GM12864 (cell line): ENCODE results near the gene CDH12.

ENCODE experiments used
- DNase-seq: peaks from one replicate; pipeline ENCODE4 v3.0.0-alpha.2; 2011; ENCODE audit warnings: low read depth
- H3K4me3 ChIP-seq: 2 replicates; pipeline ENCODE4 v1.5.1; 2011; ENCODE audit warnings: mild to moderate bottlenecking, low read depth, low read length, control low read depth
- CTCF ChIP-seq: IDR thresholded peaks from 2 replicates; pipeline ENCODE4 v1.5.1; 2011; ENCODE audit warnings: low read depth, mild to moderate bottlenecking, moderate library complexity, low read length, control low read depth, inconsistent platforms; ENCODE audit errors: missing control alignments

Gene CDH12

DNA sequence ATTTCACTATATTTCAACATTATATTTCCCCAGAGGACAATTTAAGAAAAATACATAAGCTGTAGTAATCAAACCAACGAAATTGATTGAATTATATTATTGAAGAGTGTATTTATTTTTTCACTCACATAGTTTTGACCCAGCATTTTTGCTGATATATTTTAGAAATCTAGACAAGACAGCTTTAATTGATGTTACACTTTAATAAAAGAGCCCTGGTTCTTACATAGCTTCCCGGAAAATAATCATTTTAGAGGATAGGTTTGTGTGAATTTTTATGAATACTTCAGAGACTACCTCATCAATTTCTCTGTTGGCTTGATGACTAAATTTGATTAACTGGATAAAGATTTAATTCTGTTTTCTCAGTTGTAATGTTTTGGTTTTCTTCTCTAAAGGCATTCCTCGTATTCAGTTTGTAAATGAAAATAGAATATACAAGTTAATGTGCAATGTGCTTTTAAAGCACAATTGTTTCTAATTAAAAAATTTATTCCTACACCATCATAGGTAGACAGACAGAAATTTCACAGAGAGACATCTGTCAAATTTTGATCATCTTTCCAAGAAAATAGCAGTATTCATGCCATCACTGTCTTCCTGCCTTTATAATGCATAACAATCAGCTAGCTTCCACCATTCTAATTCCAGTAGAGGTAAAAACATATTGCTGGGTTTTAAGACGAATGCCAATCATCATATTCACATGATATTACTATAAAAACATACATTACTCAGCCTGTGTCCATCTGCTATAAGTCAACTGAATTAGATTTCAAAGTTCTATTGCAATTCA is 441.4 kb downstream of the CDH12 start:
- no peak for TF ChIP-seq CTCF
- no peak for DNase-seq

DNA sequence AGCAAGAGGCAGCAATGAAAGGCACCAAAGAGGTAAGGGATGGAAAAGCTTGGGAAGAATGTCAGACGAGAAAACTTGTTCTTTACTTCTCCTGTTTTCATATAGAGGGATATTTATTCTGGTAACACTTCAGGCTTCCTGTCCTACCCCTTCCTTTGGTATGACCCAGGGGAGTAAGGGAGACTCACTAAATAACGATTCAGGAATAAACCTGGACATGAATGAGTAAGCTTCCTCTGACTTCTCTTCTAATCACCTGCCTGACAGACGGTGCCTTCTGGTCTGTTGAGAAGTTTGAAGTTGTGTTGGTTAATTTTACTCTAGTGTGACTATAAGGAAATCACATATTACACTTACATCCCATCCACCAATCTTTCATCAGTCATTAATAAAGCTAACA is 461.2 kb downstream of the CDH12 start:
- no peak overlapping the region for H3K4me3 ChIP-seq
- no peak for DNase-seq
- no peak for TF ChIP-seq CTCF

More for the DNA sequence above, 441.4 kb downstream of the CDH12 start:
- no peak overlapping the region for H3K4me3 ChIP-seq

GRCh38 chr5:22390888-22391287 is 462.3 kb downstream of the CDH12 start:
- DNase-seq, result no peak
- H3K4me3 ChIP-seq, result no peak overlapping the region
- no peak for TF ChIP-seq CTCF

GRCh38 chr5:22372826-22373660 is 480.1 kb downstream of the CDH12 start:
- no peak for DNase-seq
- no peak overlapping the region for H3K4me3 ChIP-seq
- TF ChIP-seq CTCF, result no peak

DNA sequence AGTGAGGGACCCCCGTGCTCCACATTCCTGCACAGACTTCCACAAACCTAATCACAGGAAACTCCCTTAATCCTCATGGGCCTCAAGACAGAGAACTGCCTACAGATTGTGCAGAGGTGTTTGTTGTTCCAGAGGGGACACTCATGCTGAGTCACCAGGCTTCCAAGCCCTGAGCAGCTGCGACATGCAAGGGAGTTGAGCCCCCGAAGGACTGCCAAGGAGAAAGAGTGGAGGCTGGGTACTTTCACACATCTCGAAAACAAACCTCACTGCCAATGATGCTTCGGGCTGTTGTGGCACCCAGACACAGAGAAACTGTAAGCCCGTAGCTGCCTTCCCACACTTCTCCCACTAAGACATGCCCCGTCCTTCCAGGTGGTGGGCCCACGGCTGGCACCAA is 480.8 kb downstream of the CDH12 start:
- no peak for TF ChIP-seq CTCF
- no peak for DNase-seq
- H3K4me3 ChIP-seq, result no peak overlapping the region

GRCh38 chr5:22354956-22355355 is 498.2 kb downstream of the CDH12 start:
- no peak for TF ChIP-seq CTCF
- DNase-seq, result no peak
- no peak overlapping the region for H3K4me3 ChIP-seq
